C4-2B (cell line): Measurements from ENCODE around the gene CHRNA1.

Source experiments
- CTCF ChIP-seq: fragments of 450-650 bp; conservative IDR thresholded peaks from 2 replicates; pipeline ENCODE4 v1.5.1; 2017; ENCODE audit warnings: mild to moderate bottlenecking
- ZFX ChIP-seq: fragments of 450-650 bp; IDR thresholded peaks from 2 replicates; pipeline ENCODE4 v1.6.1; 2017

GRCh38 chr2:174716785-174717184 lies 47.5 kb downstream of the CHRNA1 start:
- TF ChIP-seq CTCF (no peak), ZFX (no peak)
